SKM-1 (cell line): ENCODE measurements around the gene CELF2.

Experiments
- DNase-seq: peaks from one replicate; lab custom pipeline; 2025; ENCODE audit not compliant: unreplicated experiment; lab: John Stamatoyannopoulos, UW

CELF2 gene

DNA sequence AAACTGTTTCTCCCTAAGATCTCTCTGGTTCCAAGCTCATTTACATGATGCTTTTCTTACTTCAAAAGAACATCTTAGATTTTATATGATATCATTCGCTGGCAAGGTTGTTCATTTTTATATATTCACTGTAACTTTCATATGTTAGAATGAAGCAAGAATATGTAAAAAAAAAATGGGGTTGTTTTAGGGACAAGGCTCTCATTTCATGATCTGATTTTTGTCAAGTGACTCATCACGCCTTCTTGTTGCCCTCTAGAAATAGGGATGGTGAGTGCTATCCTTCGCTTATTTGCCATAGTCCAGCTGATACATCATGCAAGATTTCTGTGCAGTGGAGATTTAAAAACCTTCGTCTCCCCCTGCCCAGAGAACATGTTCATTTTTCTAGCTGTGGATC is 14.0 kb upstream of the CELF2 start:
- no peak for DNase-seq

DNA sequence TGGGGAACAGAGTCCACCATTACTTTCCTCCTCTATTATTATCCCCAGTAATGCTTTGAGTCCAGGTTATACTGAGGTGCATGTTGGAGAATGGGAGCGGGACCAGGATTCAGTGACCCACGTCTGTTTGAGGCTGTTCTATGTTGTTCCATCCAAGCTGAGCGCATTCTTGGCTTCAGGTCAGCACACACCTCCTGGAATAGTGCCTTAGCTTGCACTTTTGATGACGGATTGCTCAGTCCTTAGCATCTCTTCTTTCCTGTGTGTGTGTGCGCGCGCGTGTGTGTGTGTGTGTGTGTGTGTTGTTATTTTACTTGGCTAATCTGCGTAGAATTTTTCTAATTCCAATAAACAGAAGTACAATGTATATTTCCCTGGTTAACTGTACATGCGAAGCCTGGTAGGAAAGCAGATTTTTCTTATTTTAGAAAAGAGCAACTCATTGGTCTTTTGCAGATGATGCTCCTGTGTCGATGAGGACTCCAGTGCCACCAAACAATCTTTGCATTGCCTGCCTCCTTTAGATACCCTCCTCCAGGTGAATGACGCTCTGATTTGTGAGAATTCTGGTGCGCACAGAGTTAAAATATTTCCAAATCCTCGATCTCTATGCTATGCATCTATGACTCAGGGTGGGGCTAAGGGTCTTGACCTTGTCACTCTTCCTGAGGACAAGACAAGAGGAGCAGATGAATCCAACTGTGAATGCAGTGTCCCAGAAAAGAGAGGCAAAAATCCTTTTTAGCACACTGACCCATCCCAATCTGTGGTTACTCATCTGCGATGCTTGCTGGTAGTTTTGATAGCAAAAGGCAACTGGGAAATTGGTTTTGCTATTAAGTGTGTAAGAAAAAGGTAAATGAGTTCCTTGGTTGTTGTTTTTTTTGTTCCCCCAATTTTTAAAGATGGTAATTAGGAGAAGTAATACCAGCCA is 13.3 kb upstream of the CELF2 start:
- no peak for DNase-seq

DNA sequence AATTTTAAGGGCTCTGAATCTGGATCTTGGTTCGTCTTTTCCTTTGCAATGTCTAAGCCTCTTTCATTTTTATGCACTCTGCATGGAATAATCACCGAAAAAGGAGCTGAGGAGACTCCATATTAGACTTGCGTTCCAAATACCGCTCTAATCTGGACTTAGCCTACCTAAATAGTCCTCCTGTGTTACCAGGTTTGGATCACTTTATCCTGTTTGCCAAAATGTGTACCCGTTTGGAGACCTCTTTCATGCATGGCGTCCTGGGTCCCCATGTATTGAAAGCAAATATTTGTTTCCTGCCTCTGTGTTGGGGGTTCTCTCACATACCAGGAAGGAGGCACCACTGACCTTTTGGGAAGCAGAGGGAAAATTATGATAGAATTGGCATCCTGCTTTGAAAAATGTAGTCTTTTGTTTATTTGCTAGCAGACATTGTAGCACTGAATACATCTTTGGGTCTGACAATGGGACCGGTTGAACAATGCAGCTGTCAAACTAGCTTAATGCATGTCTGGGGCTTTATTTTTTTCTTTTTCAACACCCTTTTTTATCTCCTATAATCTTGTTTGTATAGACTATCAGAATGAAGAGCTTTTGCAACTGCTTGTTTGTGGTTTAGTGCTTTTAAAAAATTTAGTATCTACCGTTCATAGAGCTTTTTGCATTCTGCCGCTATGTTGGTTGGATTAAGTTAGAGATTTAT is 11.8 kb upstream of the CELF2 start:
- no peak for DNase-seq

DNA sequence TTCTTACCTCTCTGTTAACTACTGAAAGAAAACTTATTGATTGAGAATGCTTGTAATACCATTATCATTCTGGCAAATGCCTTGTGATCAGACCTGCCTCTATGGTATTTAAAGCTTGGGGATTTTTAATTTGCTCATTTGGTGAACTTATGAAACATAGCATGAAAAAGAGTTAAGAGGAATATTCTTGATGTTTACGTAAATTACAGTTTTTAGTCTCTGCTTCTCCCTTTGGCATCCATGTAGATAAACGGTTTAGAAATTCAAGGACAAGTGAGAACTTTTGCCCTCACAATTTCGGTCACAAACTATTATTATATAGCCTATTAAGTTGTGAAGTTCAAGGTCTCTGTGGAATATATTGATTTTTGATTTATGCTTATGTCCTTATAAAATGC is 11.2 kb upstream of the CELF2 start:
- no peak for DNase-seq

DNA sequence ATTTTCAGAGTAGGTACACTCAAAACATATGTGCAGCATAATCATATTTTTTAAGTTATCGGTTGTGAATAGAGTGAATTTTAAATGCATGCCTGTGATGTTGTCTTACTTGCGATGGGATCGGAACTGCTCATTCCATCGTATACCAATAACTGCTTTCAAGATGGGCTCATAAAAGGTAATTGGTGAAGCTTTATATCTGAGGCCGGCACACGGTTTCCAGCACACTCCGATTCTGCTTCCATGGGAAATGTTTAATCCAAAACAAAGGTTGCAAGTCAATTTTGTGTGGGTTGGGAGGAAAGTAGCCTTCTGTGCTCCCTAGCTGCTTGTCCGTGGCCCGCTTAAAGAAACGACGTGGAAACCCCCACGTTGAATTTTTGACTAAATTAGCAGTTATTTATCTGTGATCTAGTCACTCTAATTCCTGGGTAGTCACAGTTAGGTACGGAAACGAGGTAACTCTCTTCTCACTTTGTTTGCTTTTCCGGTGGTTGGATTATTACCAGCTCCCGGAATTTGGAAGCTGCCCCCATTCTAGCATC is 10.1 kb upstream of the CELF2 start:
- DNase-seq: no peak

DNA sequence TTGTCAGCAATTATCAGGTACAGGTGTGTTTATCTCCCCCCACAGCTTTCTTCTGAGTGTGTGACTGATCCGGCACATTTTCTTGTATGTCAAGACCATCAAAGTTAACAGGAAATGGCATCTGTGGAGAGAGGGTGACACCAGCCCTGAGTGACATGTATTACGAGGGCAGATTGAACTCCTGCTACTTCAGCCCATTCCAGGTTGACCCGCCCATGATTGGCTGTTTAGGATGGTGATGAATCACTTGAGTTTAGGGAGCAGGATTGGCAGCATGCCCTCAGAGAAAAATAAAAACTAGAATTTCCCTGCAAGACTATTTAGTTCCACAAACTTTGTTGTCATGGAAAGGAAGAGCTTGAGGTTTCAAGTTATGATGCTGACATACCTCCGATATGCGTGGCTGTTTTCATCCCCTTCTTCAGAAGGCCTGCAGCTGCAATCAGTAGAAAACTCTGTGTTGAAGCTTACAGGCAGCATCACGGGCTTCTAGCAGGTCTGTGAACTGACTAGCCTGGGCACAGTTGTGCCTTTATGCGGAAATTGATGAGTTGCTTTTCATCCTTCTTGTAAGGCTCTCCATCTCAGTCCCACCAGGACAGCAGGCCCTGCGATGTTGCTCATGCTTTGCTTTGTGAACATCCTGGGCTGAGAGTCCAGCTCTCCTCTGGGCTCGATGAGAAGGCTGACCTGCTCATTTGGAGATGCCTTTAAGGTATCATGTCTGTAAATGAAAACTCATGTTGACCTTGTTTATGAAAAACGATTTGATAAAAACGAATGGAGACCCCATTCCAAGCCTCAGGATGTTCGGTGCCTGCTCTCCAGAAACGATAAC is 8.0 kb upstream of the CELF2 start:
- no peak for DNase-seq

DNA sequence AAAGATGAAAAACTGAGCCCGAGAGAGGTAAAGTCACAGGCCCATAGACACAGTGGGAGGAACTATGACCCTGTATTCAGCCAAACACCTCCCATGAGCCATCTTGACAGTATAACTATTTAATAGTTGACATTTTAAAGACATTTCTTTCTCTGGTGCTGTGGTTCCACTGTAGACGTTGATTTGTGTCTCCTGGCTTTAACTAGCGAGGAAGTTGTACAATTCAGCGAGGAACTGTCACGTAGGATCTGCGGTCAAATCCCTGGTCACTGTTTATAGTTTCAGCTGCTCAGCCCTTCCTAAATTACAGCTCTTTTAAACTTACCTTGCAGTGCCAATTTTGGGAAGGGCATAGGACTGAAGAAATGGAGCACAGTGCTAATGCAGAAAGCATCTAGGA is 7.1 kb upstream of the CELF2 start:
- no peak for DNase-seq

DNA sequence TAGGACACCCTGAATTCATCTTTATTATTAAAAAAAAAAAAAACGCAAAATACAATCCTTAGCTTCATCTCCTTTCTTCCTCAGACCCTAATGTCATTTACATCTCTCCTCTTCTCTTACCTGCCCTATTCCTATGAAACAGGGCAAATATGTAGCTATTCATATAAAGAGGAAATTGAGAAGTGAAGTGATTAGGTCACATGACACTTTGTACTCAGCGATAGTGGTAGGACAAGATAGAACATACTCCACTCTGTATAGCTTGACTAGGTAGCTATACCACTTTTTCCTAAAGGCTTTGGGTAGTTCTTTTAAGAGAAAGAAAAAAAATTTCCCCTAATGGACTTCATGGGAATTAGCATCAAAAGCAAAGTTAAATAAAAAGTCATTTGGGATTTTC is 6.2 kb upstream of the CELF2 start:
- DNase-seq: no peak

DNA sequence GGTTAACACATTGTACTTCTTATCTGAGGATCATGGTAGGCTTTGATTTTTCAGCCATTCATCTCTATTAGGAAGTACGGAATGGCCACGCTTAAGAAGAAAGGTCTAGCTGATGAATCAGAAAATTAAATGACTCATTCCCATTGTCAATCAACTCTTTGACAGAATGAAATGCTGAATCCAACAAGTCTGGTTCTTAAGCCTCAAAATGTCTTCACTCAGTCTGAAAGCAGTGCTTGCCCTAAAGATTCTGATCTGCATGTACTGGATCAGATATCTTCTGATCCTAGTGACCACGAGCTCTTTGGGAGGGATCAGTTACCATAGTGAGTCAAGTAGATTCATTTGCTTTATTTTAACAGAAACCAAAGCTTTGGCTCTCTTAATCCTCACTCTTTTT is 5.7 kb upstream of the CELF2 start:
- DNase-seq: no peak

DNA sequence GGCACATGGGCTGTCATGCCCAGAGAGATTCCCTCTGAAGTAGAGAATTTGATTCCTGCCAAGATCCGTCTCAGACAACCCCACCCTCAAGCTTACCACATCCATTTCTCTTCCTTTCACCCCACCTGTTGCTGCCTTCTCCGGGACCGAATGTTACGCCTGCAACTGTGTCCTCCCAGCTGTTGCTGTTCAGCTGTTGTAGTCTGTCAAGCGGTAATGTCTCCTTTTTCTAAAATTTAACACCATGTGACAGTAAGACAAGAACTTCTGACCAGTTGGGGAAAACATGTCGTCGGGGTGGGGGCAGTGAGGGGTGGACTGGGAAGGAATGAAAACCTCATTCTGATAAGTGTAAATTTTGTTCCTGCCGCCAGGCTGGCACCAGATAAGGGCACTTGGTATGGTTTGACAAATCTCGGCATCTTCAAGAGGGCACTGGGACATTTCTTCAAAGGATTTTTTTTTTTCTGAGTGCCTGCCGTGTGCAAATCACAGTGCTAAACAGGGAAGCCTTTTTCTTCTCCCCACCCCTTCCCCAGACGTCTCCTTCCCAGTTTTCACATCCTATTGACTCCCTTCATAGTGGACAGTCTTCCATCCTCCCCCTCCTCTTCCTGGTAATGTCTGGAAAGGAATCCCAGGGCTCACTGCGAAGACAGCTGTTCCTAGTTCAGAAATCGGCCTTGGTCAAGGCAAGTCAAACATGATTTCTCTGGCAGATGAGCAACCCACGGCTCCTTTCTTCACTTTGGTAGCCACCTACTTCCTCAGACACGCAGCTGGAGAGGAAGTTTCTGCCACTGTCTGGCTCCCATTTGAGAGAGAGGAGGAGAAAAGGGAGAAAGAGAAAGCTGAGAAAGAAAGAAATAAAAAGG is 5.0 kb upstream of the CELF2 start:
- no peak for DNase-seq

DNA sequence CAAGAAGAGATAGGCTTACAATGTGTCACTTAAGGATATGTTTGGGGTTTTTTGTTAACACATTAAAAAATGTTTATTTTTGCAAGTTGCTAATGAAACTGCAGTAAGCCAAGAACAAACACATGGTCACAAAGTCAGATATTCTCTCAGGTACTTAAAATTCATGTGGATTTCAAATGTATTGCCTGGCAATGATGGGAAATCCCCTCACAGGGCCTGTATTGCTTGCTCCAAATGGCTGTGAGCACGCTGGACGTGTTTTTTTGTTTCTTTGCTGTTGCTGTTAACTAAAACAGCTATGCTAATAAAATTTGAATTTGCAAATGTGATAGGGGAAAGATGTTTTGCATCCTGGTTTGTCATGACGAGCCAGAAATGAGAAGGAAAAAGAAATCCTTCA is 3.8 kb upstream of the CELF2 start:
- no peak for DNase-seq

DNA sequence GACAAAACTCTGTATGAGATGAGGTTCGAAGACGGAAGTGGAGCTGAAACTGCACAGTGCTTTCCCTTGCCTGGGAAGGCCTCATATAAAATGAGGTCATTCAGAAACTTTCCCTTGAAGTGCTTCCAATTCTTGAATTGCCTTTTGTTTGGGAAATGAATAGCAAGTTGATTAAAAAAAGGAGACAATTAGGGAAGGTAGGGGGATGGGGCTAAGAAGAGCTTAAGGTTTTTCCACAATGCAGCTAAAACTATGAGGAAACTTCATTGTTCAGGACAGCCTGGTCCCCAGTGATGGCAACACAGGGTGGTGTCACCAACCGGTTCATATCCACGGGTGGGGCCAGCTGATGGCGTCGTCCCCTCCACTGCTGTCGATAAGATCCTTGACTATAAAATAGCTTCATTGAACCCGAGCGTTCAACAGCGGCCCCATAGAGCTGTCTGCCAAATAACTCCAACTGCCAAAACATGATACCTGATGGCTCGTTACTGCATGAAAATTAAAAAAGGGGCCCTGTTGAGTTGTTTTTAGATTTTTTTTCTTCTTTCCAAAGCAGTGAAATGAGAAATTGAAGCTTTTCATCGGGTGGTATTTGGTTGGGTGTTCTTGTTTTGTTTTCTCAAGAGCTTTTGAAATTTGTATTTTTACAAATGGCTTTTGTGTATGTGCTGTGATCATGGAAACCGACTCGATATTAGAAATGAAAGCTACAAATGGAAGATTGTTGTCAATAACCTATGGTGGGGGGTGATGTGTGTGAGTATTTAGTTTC is 2.8 kb upstream of the CELF2 start:
- DNase-seq: no peak

DNA sequence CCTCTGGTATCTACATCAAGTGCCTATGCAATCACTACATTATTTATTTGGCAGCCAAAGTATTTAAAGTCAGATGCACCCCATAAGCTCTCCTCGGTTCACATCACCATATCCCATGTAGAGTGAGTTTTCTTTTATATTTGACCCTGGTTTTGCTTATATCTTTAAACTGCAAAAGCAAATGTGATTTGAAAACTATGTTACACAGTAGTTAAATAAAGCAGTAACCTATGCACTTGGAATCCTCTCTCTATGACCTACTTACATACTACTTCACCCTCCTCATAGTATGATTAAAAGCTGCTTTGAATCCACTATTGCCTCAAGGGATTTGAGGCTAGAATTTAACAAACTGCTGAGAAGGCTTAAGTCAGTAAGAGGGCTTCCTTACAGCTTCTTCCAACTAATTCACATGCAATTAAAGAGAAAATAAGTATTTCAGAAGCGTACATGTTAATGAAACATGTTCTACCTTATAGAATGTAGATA is 2.2 kb upstream of the CELF2 start:
- no peak for DNase-seq

DNA sequence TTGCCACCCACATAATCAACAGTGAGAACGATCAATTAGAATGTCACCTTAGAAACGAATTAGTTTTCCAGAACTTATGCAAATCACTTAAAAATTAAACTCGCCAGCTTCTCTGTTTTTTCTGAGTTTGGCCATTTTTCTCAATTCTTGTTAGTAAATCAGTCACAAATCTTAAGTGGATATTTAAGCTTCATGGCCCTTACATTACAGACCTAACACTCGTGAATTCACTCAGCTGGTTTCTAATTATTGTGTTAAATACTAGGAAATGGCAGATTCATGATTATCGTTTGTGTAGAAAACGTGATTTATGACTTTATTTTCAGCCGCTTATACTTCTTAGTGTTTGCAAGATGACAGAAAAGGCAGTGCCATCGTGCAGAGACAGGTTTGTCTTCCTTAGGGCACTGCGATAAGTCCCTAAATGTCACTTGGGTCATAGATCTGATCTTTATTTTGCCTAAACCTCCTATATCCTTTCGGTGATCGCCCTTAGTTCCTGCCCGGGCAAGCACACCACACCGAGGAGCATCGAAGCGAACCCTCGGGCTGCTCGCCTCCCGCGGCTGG is 587 bp upstream of the CELF2 start:
- DNase-seq: no peak

DNA sequence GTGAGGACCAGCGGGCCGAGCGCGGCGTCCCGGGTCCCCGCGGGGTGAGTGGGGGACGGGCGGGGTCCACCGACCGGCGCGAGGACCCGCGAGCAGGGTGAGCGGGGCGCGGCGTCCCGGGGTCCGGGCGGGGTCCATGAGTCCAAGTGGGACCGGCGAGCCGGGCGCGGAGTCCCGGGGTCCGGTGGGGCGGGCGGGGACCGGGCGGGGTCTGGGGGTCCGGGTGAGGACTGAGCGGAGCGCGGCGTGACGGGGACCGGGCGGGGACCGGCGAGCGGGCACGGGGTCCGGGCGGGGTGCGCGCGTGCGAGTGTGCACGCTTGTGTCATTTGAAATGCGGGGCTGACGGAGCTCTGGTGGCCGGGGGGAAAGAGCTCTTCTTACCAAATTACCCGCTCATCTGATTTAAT is 765 bp downstream of the CELF2 start:
- no peak for DNase-seq

DNA sequence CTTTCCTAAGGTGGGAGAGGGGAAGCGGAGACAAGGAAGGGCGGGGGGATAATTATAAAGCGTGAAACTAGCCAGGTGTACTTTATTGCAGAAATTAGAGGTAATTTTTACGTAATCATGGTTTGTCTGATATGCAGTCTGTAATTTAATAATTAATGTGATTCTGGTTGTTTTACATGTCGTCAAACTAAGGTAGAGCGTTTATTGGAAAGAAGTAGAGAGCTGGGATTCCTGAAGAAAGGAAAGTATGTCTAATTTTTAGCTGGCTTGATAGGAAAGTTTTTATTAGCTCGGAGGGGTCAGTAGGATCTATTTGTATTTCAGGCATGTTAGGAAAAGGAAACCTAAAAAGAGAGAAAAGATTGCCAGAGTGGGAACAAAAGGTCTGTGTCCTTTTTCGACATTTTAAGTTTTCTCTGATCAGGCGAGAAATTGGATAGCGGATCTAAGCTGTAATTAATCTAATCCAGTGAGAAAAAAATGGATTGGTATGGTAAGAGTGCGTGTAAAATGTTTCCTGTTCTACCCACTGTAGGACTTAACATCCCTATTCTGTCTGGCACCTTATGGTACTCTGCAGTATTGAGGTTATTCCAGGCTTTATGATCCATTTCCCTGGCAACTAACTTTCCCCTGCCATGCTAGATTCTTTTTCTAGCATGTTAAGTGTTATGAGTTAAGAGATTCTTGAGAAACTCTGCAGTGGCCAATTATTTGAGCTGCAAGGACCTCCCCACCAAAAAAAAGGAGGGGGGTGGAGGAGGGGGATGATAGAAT is 1.4 kb downstream of the CELF2 start:
- no peak for DNase-seq

DNA sequence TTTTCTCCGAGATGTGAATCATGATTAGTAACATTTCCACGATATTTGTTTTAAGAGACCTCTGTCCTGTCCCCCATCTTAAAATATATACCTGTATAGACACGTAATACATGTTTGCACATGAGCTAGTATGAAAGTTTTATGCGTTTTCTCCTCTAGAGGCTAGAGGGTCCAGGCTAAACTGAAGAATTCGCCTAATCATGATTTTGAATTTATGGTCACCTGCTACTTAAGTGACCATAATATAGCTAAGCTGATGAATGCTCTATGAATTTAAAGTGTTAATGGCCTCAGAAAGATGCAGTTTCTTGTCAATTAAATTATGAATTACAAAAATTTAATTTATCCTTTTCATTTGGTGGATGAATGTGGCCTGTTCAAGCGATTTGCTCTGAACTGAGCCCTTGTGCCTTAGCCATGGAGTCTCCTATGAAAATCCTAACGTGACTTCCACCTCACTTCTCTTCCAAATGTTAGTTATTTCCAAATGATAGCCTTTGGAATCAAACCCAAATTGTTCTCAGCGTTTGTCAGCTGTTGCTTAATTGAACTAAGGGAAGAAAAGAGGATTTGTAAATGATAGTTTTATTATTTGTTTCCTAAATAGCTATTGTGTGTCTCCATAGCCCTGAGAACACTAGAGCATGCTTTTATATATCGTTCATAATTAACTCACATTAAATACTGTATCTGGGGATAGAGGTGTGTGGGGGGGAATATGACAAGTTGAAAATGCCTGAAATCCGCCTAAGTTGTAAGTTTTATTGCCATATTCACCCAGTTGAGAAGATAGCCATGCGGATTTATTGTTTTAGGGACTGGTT is 2.3 kb downstream of the CELF2 start:
- DNase-seq: no peak
